Measurements from ENCODE around the gene RYR3.

GRCh38 chr15:33543957-33544356, 233.2 kb downstream of the RYR3 start:
- TF ChIP-seq CTCF (conservative IDR thresholded peaks at IDR 0.05; ENCODE audit: low read depth, low read length) (no peak), EZH2 (IDR thresholded peaks at IDR 0.05; ENCODE audit: low read length, unreplicated experiment) (no peak)
